RWPE2 (cell line): ENCODE results near the gene RUFY4.
"Not testable (repeated sequence)": the region's sequence is repeated elsewhere in the genome, so short reads cannot be mapped to it uniquely, and the experiment has no call there.

ENCODE experiments used
- ATAC-seq: fragments of 200-7000 bp; cut with Tn5 transposase; 3 replicates; pipeline ENCODE4 v1.9.1; 2021; ENCODE audit warnings: low read depth
- DNase-seq: peaks from one replicate; pipeline ENCODE4 v3.0.0-alpha.2; 2020; ENCODE audit warnings: low spot score
- H3K27ac ChIP-seq: fragments of 450-650 bp; 2 replicates; pipeline ENCODE4 v1.5.1; 2017; ENCODE audit warnings: mild to moderate bottlenecking; ENCODE audit not compliant: poor library complexity, severe bottlenecking
- H3K27me3 ChIP-seq: fragments of 250-450 bp; sonication (Bioruptor Pico); 2 replicates; pipeline ENCODE4 v1.5.1; 2021; ENCODE audit warnings: mild to moderate bottlenecking, moderate library complexity; ENCODE audit not compliant: insufficient read depth, poor library complexity, severe bottlenecking
- H3K36me3 ChIP-seq: fragments of 250-450 bp; sonication (Bioruptor Pico); 2 replicates; pipeline ENCODE4 v1.5.1; 2020; ENCODE audit warnings: low read depth, mild to moderate bottlenecking, moderate library complexity
- H3K4me1 ChIP-seq: fragments of 250-450 bp; sonication (Bioruptor Pico); 2 replicates; pipeline ENCODE4 v1.5.1; 2021; ENCODE audit warnings: mild to moderate bottlenecking, moderate library complexity; ENCODE audit not compliant: insufficient read depth, poor library complexity, severe bottlenecking
- H3K4me3 ChIP-seq: fragments of 250-450 bp; sonication (Bioruptor Pico); 2 replicates; pipeline ENCODE4 v1.5.1; 2021; ENCODE audit warnings: mild to moderate bottlenecking, moderate library complexity; ENCODE audit not compliant: severe bottlenecking
- H3K9me3 ChIP-seq: fragments of 250-450 bp; sonication (Bioruptor Pico); 2 replicates; pipeline ENCODE4 v1.5.1; 2021; ENCODE audit warnings: mild to moderate bottlenecking, moderate library complexity; ENCODE audit not compliant: severe bottlenecking
- TF ChIP-seq, protein P1 (sequence below): fragments of 450-650 bp; IDR thresholded peaks from one replicate; pipeline ENCODE4 v1.5.1; 2017; ENCODE audit warnings: mild to moderate bottlenecking, moderate library complexity; ENCODE audit not compliant: poor library complexity, severe bottlenecking

Gene RUFY4, protein sequence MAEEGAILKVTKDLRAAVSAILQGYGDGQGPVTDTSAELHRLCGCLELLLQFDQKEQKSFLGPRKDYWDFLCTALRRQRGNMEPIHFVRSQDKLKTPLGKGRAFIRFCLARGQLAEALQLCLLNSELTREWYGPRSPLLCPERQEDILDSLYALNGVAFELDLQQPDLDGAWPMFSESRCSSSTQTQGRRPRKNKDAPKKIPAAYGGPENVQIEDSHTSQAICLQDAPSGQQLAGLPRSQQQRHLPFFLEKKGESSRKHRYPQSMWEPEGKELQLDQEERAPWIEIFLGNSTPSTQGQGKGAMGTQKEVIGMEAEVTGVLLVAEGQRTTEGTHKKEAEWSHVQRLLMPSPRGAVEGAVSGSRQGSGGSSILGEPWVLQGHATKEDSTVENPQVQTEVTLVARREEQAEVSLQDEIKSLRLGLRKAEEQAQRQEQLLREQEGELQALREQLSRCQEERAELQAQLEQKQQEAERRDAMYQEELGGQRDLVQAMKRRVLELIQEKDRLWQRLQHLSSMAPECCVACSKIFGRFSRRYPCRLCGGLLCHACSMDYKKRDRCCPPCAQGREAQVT

DNA sequence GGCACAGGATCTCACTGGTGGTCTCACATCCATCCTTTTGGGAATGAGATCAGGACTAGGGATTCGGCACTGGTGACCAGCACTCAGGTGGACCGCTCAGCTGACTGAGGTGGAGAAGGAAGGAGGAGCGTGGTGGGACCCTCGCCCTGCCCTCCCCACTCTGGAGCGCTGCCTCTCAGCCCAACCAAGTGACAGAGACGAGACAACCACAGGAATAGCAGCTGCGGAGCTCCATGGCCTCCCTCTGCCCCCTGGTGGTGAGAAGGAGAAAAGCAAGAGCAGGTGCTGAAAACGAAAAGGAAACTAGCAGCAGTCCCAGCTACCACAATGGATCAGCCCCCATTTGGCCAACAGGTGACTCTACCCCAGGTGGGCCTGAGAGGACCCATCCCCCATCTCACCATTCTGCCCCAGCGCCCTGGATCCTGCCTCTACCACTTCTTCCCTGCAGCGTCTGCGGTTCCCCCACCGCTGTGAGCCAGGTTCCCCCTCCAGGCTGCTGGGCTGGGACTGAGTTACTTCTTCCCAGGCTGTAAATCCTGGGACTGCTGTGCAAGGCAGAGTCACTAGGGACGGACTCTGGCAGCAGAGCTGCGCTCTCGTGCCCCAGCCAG lies at the start of gene RUFY4:
RUFY4 (plus strand) TSS at position 533 of the 614 bp plus-strand sequence. CDS start 1,353 bp downstream, outside the sequence.
- not testable (repeated sequence) for H3K9me3 ChIP-seq, H3K4me1 ChIP-seq, H3K27me3 ChIP-seq, H3K36me3 ChIP-seq, DNase-seq, H3K27ac ChIP-seq
- peak; percentile 78 for ATAC-seq
- peak within 1 kb of the TSS; percentile 24 for H3K4me3 ChIP-seq
- TF ChIP-seq, protein P1, sequence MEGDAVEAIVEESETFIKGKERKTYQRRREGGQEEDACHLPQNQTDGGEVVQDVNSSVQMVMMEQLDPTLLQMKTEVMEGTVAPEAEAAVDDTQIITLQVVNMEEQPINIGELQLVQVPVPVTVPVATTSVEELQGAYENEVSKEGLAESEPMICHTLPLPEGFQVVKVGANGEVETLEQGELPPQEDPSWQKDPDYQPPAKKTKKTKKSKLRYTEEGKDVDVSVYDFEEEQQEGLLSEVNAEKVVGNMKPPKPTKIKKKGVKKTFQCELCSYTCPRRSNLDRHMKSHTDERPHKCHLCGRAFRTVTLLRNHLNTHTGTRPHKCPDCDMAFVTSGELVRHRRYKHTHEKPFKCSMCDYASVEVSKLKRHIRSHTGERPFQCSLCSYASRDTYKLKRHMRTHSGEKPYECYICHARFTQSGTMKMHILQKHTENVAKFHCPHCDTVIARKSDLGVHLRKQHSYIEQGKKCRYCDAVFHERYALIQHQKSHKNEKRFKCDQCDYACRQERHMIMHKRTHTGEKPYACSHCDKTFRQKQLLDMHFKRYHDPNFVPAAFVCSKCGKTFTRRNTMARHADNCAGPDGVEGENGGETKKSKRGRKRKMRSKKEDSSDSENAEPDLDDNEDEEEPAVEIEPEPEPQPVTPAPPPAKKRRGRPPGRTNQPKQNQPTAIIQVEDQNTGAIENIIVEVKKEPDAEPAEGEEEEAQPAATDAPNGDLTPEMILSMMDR = peak; percentile 80

DNA sequence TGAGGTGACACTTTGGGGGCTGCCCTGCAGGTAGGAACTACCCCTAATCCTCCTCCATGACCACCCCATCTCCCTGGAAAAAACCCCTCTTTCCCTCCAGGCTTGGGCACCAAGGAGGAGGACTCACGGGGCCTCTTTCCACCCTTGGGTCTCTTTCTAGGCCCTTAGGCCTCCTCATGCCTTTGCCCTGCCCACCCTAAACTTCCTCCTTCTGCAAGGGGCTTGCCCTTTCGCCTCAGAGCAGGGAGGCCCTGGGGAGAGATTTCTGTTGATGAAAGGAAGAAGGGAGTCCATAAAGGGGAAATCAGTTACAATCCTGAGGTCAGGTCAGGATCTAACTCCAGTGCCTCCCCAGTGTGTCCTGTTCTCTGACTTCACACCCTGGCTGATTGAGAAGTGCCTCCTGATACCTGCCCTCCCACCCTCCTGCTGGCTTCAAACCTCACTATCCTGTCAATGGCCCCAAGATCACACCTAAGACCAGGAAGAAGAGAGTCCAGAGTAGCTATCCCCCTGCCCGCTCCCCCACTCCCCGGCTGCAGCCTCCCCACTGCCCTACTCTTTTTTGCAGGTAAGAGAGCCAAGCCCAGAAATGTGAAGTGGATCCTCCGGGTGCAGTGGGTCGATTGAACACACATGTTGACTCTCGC lies 49.5 kb upstream of the RUFY4 start:
- ATAC-seq (no peak), DNase-seq (peak; percentile 19)
- Histone ChIP-seq H3K4me1 (no peaks in the 10 kb centered on the region), H3K4me3 (no peak overlapping the region), H3K36me3 (no peaks in the 10 kb centered on the region), H3K9me3 (no peaks in the 10 kb centered on the region), H3K27ac (no peak overlapping the region), H3K27me3 (no peaks in the 10 kb centered on the region)
- TF ChIP-seq, protein P1 = no peak

DNA sequence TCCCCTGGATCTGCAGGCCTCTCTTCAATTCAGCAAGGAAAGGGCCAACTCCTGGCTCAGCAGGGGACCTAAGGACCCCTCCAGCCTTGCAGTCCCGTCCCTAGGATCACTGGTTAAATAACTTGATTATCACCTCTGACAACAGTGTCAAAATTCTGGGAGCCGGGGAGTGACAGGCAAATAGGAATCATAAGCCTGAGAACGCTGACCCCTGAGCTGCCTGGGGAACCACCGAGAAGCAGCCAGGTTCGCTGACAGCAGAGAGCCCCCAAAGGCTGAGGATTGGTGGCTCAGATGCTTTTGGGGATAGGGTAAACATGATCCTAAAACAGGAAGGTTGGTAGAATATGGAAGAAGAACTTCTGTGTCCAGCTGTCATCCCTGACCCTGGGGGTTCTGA lies 48.8 kb upstream of the RUFY4 start:
- DNase-seq = peak; percentile 23
- H3K4me1 ChIP-seq = no peaks in the 10 kb centered on the region
- H3K27ac ChIP-seq = no peak overlapping the region

DNA sequence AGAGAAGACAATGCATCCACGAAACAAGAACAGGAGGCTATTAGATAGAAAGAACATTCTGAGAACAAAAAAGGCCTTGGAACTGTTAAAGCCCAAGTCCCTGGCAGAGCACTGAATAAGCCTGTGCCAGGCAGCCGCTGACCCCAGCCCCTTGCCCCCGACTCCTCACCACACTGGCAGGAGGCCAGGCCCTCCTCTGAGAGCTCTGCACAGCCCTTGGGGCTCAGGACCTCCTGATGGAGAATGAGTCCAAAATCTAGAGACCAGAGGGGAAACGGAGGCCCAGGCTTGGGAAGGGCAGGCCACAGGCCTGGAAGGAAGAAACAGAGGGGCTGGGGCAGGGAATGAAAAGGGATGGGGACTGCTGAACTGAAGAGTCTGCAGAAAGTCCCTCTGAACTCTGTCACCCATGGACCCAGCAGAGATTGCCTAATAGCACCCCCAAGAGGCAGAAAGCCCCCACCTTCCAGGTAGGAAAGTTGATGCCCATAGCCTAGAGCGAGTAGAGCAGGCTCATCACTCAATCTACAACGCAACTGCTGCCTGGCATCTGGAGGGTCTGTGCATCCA lies 48.0 kb upstream of the RUFY4 start:
- Histone ChIP-seq H3K27me3 (no peaks in the 10 kb centered on the region), H3K36me3 (no peaks in the 10 kb centered on the region), H3K4me3 (no peak overlapping the region), H3K9me3 (no peaks in the 10 kb centered on the region), H3K27ac (no peak overlapping the region), H3K4me1 (no peaks in the 10 kb centered on the region)
- TF ChIP-seq, protein P1 = no peak
- peak; percentile 20 for DNase-seq
- no peak for ATAC-seq

More for the DNA sequence above, 48.8 kb upstream of the RUFY4 start:
- Histone ChIP-seq H3K9me3 (no peaks in the 10 kb centered on the region), H3K4me3 (no peak overlapping the region), H3K36me3 (no peaks in the 10 kb centered on the region), H3K27me3 (no peaks in the 10 kb centered on the region)
- ATAC-seq = no peak
- TF ChIP-seq, protein P1 = no peak
